ENCODE results near the gene RAB1B.
A peak's percentile ranks its signal among the peaks of the same experiment; 100 is the strongest.

RAB1B gene

DNA sequence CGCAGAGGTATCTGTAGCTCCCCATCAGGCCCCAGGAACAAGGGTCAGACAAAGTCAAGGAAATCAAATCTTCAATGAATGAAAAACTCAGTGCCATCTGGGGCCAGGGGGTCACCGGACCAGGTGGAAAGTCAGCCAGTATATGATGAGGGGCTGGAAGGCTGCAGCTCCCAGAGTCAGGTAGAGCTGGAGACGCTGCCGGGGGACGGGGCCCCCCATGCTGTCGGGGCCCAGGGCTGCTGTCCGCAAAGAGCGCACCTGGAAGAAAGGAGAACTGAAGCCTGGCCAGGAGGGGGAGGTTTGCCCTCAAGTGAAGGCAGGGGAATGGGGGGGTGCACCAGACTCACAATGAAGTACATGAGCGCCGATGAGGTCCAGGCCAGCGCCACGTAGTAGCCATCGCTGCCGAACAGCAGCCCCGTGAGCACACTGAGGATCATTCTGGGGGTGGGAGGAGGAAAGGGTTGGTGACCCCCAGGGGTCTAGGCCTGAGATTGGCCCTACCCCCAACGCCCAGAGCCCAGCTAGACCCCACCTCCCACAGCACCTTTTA, 16.2 kb downstream of the RAB1B start:
- DNase-seq (ENCODE audit: low read depth) = no peak

DNA sequence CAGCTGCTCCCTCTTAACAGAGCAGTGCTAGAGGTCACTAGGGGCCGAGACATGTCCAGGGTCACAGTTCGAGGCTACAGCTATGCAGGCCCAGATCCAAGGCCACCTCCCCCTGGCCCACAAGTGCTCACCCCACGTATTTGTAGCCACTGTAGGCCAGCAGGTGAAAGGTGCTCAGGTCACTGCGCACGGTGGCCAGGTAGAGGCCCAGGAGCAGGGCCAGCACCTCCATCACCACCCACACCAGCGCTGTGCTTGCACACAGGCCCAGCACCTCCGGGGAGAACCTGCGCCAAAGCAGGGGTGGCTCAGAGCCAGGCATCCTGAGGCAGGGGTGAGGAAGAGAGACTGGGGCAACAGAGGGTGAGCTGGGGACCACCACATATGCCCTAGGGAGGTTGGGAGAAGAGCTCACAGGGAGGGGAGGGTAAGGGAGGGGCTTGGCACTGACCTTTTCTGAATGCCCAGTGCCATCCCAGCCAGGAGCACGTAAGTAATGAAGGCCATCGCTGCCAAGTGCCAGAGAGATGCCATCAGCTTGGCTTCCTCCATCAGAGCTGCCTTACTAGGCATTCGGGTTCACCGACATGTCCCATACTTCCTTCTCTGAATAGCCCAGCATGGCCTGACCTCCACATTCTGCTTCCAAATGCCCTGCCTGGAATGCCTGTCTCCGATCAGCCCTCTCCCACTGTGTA, 17.0 kb downstream of the RAB1B start:
- no peak for DNase-seq (ENCODE audit: low read depth)

DNA sequence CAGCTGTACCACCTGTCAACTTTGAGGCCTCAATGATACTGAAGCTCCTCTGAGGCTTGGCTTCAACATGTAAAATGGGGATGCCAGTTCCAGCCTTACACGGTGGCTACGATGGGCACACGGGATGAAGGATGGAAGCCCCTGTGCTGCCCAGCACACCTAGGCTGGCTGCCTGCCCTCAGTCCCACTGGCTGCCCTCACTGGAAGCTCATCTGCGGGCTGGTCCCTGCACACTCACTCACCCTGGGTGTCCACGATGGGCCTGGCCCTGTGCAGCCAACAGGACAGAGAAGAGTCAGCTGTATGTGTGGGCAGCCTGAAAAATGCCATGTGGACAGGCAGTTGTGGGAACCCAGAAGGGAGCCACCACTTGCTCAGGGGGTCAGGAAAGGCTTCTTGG, 18.3 kb downstream of the RAB1B start:
- no peak for DNase-seq (ENCODE audit: low read depth)

DNA sequence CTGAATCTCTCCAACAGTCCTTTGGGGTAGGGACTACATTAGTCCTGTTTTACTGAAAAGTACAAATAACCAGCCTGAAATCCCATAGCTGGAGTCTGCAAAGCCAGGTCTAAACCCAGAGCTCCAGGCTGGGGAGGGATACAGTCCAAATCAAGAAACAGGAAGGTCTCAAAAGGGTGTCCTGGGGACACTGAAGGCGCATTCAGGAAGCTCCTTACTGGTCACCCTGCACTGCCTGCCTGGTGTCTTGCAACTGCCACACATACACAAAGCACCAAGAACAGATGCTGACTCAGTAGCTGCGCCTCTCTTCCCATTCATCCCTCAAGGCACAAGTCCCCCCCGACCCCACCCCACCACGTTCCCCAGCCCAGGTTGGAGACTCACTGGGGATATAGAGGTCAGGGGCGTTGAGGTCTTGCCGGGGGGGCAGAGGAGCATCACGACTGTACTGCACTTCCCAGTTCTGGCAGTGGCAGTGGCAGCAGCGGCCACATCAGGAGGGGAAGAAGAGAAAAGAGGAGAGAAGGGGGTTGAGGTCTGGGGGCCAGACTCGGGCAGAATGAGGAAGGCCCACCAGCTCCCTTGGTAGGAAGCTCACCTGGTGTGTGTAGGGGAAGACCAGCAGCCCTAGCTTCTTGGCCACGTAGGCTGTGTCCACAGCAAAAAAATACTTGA, 18.9 kb downstream of the RAB1B start:
- no peak for DNase-seq (ENCODE audit: low read depth)

DNA sequence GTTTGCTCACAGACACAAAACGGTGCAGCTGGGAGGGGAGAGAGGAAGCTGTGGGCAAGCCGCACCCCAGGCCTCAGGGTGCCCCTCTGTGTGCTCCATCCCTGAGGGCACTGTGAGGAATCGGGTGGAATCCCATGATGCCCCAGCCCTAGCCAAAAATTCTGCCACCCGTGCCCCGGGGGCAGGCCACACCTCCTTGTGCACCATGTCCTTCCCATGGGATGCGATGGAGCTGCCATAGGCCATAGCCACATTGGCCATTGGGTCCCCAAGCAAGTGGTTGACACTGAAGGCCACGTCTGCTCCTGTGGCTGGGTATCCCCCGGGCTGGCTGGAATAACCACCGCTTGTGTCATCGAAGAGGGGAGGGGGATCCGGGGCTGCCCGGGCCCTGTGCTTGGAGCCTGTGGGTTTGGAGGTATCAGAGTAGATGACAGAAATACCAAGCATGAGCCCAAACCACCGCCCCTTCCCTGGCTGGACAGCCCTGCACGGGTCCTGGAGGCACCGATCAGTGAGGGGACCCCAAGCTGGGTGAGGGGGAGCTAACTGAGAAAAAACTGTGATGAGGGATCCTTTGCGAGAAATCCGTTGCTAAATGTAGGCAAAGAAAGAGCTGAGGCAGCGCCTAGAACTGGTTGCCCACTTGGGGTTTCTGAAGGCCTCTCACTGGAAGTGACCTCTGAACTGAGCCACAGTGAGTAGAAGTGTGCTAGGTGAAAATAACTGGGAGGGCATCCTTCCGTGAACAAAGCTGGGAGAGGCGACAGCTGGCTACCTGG, 19.6 kb downstream of the RAB1B start:
- DNase-seq (ENCODE audit: low read depth) = no peak

DNA sequence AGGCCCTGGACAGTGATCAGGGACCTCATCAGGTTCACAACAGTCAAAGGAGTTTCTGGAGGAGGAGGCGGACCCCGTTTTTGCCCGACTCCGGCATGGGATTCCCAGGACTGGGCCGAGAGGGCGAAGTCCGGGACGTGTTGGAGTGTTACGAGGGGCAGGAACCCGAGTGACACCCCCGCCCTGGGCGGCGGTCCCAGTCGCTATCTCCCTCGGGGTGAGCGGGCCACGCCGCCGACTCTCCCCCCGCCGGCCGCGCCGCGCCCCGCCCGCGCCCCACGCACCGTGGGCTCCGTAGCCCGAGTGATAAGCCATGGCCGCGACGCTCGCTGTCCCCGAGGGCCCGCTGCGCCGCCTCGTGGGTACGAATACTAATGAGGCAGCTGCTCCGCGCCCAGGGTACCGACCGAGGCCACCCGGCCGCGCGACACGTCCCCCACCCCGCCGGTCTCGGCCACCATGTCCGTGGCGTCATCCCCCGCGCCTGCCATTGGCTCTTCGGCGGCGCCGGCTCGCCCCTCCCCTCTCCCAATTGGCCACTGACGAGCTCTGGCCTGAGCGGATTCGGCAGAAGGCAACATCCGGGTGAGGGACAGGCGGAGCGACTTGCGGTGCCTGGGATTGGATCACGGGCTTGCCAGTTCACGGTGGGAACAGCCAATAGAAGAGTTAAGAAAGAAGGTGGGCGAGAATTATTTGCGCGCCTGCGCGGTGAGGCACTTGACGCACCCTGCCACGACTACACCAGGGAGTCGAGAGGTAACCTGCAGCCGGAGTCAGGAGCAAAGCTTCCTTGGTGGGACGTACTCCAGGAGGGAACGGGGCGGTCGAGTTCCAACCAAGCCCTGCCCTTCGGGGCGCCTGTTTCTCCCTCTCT, 20.5 kb downstream of the RAB1B start, which contains the start of gene YIF1A:
Gene YIF1A (minus strand): TSS at position 473 of the 877 bp plus-strand sequence. CDS start 158 bp downstream, at position 315.
- DNase-seq (ENCODE audit: low read depth) = peak; percentile 97

DNA sequence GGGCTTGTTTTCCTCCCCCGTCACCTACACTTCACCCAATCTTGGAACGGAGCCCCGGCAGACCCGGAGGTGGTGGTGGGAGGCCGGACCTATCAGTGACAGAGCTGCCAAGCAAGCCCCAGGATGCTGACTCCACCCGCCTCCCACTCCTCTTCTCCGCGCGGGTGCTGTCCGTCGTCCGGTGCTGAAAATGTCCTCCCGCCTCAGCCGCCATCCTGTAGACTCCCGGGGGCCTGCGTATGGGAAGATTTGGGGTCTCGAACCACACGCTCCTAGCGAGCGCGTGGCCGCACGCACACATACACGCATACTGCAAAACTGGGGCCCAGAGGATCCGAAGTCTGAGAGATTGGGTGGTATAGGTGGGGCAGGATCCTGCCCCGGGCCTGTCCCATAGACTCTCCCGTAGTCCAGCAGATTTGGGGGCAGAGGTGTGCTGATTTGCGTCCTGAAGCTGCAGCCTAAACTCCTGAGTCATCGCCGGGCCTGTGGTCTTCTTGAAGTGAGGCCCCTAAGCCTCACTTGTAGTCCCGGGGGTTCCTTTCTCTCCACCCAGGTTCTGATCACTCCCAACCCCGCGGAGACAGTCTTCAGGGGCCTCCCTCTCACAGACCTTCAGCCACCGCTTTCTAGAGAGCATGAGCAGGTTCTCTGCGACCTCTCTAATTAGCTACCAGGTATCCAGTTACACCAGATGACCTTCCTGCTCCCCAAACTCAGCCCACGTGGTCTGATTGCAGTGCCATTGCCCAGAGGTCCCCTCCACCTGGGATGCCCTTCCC, 21.3 kb downstream of the RAB1B start:
- peak; percentile 64 for DNase-seq (ENCODE audit: low read depth)

DNA sequence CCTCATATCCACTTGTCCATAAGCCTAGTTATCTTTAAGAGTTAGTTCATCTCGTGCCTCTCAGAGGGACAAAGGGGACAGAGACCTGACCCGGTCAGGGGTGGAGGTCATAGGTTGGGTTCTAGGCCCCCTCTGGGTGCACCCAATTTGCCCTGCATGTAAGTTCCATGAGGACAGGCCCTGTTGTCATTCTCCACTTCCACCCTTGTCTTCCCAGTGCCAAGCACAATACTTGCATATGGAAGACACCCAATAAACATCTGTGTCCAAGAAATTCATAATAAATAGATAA, 21.8 kb downstream of the RAB1B start:
- no peak for DNase-seq (ENCODE audit: low read depth)

DNA sequence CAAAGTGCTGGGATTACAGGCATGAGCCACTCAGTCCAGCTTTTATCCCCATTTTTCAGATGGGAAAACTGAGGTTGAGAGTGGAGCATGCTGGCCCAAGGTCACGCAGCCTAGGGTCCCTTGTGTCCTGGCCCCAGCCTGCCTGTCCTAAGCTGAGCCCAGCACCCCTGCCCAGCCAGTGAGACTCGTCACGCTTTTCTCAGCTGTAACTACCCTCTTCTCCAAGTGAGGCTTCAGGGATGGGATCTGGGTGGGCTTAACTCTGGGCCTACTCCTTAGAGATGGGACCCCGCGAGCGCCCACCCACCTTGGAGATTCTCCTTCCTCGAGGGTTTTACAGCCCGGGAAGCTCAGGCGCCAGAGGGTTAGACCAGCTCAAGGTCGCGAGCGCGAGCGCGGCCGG, 22.9 kb downstream of the RAB1B start:
- no peak for DNase-seq (ENCODE audit: low read depth)

DNA sequence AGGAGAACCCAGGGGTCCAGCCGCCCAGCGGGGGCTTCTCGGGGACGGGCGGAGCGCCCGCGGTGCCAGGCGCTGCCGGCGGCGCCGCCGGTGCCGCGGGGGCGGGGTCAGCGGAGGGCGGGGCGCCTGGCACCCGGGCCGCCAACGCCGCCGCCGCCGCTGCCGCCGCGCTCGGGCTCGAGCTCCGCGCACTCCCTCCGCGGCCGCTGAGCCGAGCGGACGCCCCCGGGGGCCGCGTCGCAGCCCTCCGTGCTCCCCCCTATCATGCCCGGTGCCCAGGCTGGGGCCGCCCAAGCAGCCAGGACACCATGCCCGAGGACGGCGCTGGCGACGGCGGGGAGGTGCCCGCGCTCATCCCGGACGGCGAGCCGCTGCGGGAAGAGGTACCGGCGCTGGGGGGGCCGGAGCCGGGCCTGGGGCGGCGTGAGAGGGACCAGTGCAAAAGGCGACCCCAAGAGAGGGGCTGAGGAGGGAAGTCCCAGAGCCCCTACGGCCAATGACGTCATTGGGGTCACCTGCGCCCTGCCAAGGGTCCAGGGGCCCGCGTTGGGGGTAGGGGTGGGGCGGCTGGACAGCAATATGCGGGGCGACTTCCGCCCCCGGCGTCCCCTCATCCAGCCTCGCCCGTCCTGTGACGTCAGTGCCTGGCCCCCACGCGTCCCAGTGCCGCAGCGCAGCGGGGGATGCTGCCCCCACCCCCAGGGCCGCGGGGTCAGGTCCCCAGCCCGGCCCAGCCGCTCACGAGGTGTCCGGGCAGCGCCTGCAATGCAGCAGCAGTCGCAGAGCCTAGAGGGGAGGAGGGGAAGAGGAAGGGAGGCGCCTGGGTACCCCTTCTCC, 23.5 kb downstream of the RAB1B start, which contains the start of gene TMEM151A:
Gene TMEM151A (plus strand): TSS at position 189 of the 837 bp plus-strand sequence. CDS start 120 bp downstream, at position 309.
- DNase-seq (ENCODE audit: low read depth) = no peak

DNA sequence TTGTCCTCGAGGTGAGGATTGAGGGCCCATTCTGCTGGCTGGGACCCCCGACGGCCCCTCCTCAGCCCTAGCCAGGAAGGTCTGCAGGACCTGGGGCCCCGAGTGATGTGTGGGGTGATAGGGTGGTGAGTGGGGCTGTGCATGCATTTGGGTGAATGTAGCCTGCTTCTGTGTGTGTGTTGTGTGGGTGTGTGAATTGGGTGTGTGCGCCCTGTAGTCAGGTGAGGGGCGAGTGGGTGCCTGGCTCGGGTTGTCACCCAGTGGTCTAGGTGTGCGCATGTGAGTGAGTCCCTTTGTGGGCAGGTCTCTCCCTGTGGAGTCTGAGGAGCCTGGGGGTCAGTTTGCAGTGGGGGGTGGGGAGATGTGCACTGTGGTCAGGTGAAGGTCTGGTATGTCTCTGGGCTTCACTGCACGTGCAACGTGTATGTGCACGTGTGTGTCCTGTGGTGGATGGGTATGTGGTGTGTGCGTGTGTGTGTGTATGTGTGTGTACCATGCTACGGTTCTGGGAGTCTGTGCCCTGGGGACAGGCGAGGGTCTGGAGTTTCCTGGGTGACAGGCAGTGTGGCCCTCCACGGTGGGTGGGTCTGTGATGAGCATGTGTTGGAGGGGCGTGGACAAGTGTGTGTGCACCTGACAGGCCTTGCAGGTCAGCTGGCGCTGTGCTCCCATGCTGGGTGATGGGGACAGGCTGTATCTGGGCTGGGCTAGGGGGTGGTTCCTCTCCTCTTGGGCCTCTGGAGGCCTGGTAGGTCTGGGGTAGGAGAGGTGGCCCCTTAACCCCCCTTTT, 24.3 kb downstream of the RAB1B start:
- no peak for DNase-seq (ENCODE audit: low read depth)

DNA sequence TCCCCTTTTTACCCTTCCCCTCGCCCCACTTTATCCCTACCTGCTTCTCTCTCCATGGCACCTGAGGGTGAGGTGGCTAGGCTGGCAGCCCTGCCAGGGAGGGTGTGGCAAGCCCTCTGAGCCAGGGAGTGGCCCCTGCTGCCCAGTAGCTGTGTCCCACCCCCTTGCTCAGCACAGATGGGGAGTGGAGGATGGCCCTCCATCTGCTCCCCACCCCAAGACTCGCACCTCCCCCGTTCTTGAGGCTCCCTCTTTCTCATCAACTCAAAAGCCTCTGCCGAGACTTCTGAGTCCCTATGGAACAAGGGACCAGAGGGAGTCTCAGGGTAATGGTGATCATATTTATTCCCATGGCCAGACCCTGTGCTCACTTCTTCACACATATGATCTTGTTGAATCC, 24.9 kb downstream of the RAB1B start:
- DNase-seq (ENCODE audit: low read depth) = no peak

DNA sequence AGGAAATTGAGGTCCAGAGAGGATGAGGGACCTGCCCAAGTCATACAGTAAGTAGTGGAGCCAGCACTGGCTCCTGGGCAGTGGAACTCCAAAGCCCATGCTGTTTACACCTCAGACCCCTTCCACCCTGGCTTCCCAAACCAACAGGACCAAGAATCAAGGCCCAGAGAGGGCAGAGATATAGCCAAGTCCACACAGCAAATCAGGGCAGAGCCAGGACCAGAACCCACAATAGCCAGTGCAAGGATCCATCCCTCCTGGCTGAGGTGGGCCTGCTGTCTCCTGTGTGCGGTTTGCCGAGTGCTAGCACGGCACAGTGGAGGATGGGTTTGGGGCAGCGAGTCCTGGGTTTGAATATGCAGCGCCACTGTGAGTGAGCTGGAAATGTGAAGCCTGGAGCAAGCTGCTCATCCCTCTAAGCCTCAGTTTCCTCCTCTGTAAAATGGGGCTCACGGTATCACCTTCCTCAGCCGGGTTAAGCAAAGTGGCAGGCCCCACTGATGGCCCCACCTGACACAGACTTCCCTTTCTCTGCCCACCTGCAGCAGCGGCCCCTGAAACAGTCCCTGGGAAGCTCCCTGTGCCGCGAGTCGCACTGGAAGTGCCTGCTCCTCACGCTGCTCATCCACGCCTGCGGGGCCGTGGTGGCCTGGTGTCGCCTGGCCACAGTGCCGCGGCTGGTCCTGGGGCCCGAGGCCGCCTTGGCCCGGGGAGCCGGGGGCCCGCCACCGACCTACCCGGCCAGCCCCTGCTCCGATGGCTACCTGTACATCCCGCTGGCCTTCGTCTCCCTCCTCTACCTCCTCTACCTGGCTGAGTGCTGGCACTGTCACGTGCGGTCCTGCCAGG, 25.6 kb downstream of the RAB1B start:
- no peak for DNase-seq (ENCODE audit: low read depth)

DNA sequence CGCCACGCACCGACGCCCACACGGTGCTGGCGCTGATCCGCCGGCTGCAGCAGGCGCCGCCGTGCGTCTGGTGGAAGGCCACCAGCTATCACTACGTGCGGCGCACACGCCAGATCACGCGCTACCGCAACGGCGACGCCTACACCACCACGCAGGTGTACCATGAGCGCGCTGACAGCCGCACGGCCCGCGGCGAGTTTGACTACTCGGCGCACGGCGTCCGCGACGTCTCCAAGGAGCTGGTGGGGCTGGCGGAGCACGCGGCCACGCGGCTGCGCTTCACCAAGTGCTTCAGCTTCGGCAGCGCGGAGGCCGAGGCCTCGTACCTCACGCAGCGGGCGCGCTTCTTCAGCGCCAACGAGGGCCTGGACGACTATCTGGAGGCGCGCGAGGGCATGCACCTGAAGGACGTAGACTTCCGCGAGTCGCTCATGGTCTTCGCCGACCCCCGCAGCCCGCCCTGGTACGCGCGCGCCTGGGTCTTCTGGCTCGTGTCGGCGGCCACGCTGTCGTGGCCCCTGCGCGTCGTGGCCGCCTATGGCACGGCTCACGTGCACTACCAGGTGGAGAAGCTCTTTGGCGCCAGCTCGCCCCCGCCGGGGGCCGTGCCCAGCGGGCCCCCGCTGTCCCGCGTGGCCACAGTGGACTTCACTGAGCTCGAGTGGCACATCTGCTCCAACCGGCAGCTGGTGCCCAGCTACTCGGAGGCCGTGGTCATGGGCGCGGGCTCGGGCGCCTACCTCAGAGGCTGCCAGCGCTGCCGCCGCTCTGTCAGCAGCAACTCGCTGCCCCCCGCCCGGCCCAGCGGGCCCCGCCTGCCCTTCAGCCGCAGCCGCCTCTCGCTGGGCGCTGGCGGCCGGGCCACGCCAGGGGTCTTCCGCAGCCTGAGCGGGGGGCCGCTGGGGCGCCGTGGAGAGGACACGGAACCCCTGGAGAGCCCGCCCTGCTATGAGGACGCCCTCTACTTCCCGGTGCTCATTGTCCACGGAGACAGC, 26.5 kb downstream of the RAB1B start:
- DNase-seq (ENCODE audit: low read depth) = no peak

DNA sequence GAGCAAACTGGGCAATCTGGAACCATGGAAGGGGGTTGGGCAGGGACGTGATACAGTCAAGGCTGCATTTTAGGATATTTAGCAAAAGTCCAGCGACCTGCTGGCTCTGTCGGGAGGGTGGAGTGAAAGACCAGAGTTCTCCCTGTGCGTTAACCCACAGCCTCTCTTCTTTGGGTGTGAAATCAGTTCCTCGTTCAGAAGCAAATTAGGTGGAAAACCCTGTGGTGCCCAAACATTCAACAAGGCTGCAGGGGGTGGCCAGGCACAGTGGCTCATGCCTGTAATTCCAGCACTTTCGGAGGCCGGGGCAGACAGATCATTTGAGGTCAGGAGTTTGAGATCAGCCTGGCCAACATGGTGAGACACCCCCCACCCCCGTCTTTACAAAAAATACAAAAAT, 29.2 kb downstream of the RAB1B start:
- no peak for DNase-seq (ENCODE audit: low read depth)

DNA sequence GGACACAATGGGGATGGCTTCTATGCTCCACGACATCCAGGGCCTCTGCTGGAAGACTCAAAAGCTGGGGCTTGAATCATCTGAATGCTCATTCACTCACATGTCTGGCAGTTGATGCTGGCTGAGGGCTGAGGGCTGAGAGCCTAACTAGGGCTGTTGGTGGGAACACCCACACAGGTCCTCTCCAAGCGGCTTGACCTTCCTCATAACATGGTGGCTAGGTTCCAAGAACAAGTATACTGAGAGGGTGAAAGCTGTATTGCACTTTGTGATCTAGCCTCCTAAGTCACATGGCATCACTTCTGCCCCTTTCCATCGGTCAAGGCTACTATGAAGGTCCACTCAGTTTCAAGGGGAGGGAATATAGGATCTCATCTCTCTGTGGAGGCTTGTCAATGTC, 30.7 kb downstream of the RAB1B start:
- DNase-seq (ENCODE audit: low read depth) = no peak

DNA sequence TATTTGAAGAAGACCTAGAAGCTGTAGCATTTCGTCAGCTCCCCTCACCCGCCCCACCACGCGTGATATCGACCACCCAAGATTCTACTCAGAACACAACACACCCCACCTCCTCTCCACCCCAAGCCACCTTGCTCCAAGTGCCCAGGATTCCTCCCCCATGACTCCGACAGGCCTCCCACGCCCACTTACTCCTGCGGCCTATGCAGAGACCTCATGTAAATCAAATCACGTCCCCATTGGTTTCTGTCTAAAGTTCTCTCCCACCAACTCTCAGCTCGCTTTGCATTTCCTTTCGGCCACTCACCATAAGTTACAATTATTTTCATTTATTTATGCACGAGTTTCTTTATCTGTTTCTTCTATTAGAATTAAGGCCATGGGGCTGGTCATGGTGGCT, 34.2 kb downstream of the RAB1B start:
- no peak for DNase-seq (ENCODE audit: low read depth)

Measured in stimulated activated CD8-positive, alpha-beta memory T cell treated with anti-CD3 and anti-CD28 coated beads, Interleukin-12 subunit alpha, Interleukin-12 subunit beta, amount 100 ng/mL, for 4 hours (primary cell).